HG02885 (cell line): Measurements from ENCODE around the gene FAM227A.

Experiments
- ATAC-seq: cut with Tn5 transposase; IDR thresholded peaks from one replicate; pipeline ENCODE4 v1.9.1; 2021; ENCODE audit warnings: mild to moderate bottlenecking; ENCODE audit not compliant: unreplicated experiment, poor library complexity

Gene FAM227A

GRCh38 chr22:38656256-38657044, at the start of gene FAM227A, which contains the start of gene CBY1:
Gene FAM227A (minus strand): TSS chr22:38656392. CDS start chr22:38650168, 6,224 bp downstream.
Gene CBY1 (plus strand): TSS chr22:38656638. CDS start chr22:38668055, 11,417 bp downstream.
- peak; percentile 81 for ATAC-seq

GRCh38 chr22:38705235-38706100, 49.3 kb upstream of the FAM227A start, which contains the start of gene GTPBP1:
Gene GTPBP1 (plus strand): TSS chr22:38705944. CDS start chr22:38705956, 12 bp downstream.
- peak; percentile 74 for ATAC-seq

GRCh38 chr22:38704654-38705234, 48.6 kb upstream of the FAM227A start:
- no peak for ATAC-seq

GRCh38 chr22:38700789-38701628, 44.8 kb upstream of the FAM227A start, which contains the start of gene JOSD1:
Gene JOSD1 (minus strand): TSS chr22:38700943. CDS start chr22:38699987, 956 bp downstream.
- peak; percentile 42 for ATAC-seq

- no peak for ATAC-seq
Measured at GRCh38 chr22:38700270-38700788, 44.1 kb upstream of the FAM227A start.

GRCh38 chr22:38699784-38700183, 43.6 kb upstream of the FAM227A start:
- ATAC-seq = no peak

- ATAC-seq = no peak
Measured at GRCh38 chr22:38699143-38699542, 43.0 kb upstream of the FAM227A start.

- no peak for ATAC-seq
Measured at GRCh38 chr22:38698407-38699094, 42.4 kb upstream of the FAM227A start.

GRCh38 chr22:38697425-38698089, 41.4 kb upstream of the FAM227A start:
- no peak for ATAC-seq

- no peak for ATAC-seq
Measured at GRCh38 chr22:38696606-38697424, 40.6 kb upstream of the FAM227A start.

- no peak for ATAC-seq
Measured at GRCh38 chr22:38694940-38695339, 38.7 kb upstream of the FAM227A start.

GRCh38 chr22:38694049-38694448, 37.9 kb upstream of the FAM227A start:
- ATAC-seq = no peak

GRCh38 chr22:38689651-38690050, 33.5 kb upstream of the FAM227A start:
- no peak for ATAC-seq

GRCh38 chr22:38685761-38686160, 29.6 kb upstream of the FAM227A start:
- ATAC-seq = no peak

GRCh38 chr22:38684895-38685294, 28.7 kb upstream of the FAM227A start:
- no peak for ATAC-seq

- peak; percentile 95 for ATAC-seq
Measured at GRCh38 chr22:38681582-38682335, 25.6 kb upstream of the FAM227A start, which contains the start of gene TOMM22. Gene TOMM22 (plus strand): TSS chr22:38681957. CDS start chr22:38681979, 22 bp downstream.

- ATAC-seq = no peak
Measured at GRCh38 chr22:38675833-38676232, 19.6 kb upstream of the FAM227A start.
